Stimulated activated CD4-positive, alpha-beta T cell treated with anti-CD3 and anti-CD28 coated beads, TNF-alpha, amount 100 ng/mL, for 24 hours (primary cell): ENCODE results near the gene FNDC3B.
A peak's percentile ranks its signal among the peaks of the same experiment; 100 is the strongest.

Experiments
- DNase-seq, 3 experiments: peaks; one replicate each; pipeline ENCODE4 v3.0.0-alpha.2; 2020; ENCODE audit warnings: low read depth in 3 of 3

FNDC3B gene

DNA sequence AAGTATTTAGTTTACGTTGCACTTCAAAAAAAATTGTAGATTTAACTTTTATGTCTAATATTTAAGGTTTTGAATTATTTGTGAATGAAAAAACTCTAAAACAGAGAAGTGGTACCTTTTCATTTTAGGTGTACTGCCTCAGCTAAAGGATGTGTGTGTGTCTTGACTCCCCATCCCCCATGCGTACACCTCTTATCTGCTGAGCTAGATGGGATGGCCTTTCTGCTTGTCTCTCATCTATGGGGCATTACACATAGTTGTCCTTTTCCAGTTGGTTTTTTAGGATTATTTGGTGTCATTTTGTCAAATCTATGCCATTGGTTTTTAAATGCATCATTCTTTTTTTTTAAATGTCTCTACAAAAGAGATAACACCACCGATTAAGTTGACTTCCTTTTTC, 110.9 kb downstream of the FNDC3B start:
- no peak for DNase-seq

- DNase-seq: no peak
Measured at GRCh38 chr3:172150913-172151650, 111.7 kb downstream of the FNDC3B start.

GRCh38 chr3:172151651-172152649, 112.6 kb downstream of the FNDC3B start:
- DNase-seq: no peak

DNA sequence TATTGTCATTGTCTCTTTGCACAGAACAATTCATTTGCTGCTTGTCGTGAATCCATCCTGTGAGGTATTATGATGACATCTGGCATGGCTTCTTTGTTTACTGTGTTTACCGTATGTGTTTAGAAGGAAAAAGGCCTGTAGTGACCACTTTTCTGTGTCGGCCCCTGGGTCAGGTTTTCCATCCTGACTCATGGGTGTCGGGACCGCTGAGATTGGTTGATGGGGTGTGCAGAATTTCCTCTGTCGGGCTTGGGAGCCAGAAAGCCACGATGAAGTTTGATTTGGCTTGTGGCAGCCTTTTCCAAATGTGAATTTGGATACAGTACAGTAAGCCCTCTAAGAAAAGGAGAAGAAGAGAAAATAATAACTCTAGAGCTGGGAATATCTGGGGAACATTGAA, 113.5 kb downstream of the FNDC3B start:
- no peak for DNase-seq

GRCh38 chr3:172153335-172153861, 114.0 kb downstream of the FNDC3B start:
- DNase-seq: peak in 1 of 3 experiments; percentile 54

GRCh38 chr3:172154768-172155664, 115.6 kb downstream of the FNDC3B start:
- no peak for DNase-seq

GRCh38 chr3:172155897-172156585, 116.7 kb downstream of the FNDC3B start:
- no peak for DNase-seq

DNA sequence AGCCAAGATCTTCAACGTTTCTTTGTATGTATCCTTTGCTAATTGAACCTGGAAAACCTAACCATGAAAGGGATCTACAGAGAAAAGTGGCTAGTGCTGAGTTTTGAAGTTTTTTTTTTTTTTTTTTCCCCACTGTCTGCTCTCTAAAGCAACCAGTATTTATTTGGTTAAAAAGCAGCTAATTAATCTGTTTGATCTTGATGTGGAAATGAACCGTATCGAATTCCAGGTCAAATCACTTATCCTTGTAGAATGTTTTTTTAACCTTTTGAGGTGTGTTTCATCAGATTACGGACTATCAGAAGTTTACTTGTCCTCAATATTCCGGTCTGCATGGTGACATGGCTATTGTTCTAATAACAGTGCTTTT, 117.2 kb downstream of the FNDC3B start:
- no peak for DNase-seq

DNA sequence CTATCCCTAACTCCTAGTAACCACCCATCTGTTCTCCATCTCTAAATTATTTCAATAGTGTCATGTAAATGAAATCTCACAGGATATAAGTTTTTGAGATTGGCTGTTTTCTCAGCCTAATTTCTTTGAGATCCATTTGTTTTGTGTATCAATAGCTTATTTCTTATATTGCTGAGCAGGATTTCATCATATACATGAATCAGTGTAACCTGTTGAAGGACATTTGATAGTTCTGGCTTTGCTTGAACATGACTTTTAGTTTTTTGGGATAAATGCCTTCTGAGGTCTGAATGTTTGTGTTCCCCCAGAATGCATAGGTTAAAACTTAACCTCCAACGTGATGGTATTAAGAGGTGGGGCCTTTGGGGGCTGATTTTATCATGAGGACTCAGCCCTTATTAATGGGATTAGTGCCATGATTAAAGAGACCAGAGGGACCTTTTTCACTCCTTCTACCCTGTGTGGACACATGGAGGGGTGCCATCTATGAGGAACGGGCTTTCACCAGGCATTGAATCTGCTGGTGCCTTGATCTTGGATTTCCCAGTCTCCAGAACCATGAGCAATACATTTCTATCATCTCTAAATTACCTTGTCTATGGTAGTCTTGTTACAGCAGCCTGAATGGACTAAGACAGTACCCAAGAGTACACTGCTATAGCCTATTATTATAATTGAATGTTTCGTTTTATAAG, 118.3 kb downstream of the FNDC3B start:
- no peak for DNase-seq

GRCh38 chr3:172158741-172159140, 119.4 kb downstream of the FNDC3B start:
- DNase-seq: no peak

DNA sequence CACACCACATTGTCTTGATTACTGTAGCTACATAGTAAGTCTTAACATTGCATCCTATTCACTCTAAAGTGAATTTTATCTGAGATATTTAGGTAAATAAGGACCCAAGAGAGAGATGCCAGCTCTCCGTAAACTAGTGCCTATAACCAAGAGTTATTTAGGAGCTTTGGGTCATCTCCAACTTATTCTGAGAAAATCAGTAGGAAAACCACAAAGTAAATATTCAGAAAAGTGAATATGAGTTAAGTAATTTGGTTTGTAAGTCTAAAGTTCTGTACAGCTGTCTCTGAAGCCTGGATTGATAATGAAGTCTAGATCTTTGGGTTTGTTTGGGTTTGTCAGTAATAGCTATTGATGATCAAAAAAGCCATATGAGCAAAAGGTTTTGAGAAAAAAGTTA, 120.0 kb downstream of the FNDC3B start:
- DNase-seq: no peak

DNA sequence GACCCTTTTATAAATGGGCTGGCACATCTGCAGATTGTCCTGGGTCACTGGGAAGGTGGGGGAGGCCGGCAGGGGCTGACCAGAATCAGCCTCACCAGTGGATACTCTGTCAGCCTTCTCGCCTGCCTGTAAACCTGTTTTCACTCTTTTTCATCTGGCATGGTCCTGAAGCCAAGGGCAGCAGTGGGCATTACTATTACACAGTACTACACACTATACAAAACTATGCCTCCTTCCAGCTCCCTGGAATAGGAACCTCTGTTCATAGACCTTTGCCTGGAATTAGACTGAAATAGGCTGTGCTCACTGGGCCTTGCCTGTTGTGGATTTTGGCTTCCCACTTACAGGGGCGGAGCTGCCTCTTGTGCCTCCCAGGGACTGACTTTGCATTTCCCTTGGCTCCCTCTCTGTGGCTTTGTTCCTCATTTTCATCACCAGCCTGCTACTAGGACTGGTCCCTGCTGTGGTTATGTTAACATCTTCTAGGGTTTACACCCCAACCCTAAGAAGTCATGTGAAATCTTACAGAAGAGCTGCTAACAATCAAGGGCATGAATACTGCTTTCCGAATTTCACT, 120.7 kb downstream of the FNDC3B start:
- no peak for DNase-seq

DNA sequence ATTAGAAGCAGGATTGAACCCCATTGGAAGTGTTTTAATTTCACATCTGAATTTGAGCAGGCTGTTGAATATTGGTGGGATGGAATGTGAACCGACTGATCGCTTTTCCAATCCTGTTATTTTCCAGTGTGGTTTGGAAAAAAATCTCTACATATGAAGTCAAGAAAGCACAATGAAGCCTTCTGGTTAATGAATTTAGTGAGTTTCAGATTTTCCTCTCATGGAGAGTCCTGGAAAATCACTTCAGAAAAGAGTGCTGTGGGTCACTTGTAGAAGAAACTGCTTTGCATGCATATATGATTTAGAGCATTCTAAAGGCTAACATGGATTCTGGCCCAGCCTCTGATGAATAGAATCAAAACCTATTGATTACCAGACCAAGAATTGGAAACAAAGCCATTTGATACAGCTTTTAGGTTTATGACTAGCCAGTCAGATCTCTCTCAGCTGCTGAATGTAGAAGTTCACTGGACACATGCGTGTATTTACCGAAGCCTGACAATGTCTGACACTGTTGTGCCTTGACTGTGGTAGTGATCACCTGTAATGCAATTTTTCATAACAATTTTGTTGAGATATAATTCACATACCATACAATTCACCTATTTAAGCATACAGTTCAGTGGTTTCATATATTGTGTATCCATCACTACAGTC, 121.9 kb downstream of the FNDC3B start:
- no peak for DNase-seq

- DNase-seq: no peak
Measured at GRCh38 chr3:172161959-172162358, 122.6 kb downstream of the FNDC3B start.

GRCh38 chr3:172163320-172163719, 123.9 kb downstream of the FNDC3B start:
- DNase-seq: no peak

GRCh38 chr3:172164620-172165362, 125.4 kb downstream of the FNDC3B start:
- no peak for DNase-seq

GRCh38 chr3:172166261-172166660, 126.9 kb downstream of the FNDC3B start:
- no peak for DNase-seq

DNA sequence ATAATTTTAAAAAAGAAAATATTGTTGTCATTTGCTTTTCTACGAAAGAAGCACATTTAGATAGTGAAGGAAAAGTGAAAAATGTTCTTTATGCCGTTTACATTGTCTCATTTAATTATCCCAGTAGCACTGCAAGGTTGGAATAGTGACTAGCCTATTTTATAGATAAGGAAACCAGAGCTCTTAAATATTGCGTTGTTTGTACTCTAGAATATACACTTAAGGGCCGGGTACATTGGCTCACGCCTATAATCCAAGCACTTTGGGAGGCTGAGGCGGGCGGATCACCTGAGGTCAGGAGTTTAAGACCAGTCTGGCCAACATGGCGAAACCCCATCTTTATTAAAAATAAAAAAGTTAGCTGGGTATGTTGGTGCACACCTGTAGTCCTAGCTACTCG, 127.5 kb downstream of the FNDC3B start:
- DNase-seq: no peak
